ENCODE measurements around the gene C1QTNF8.

The C1QTNF8 gene

DNA sequence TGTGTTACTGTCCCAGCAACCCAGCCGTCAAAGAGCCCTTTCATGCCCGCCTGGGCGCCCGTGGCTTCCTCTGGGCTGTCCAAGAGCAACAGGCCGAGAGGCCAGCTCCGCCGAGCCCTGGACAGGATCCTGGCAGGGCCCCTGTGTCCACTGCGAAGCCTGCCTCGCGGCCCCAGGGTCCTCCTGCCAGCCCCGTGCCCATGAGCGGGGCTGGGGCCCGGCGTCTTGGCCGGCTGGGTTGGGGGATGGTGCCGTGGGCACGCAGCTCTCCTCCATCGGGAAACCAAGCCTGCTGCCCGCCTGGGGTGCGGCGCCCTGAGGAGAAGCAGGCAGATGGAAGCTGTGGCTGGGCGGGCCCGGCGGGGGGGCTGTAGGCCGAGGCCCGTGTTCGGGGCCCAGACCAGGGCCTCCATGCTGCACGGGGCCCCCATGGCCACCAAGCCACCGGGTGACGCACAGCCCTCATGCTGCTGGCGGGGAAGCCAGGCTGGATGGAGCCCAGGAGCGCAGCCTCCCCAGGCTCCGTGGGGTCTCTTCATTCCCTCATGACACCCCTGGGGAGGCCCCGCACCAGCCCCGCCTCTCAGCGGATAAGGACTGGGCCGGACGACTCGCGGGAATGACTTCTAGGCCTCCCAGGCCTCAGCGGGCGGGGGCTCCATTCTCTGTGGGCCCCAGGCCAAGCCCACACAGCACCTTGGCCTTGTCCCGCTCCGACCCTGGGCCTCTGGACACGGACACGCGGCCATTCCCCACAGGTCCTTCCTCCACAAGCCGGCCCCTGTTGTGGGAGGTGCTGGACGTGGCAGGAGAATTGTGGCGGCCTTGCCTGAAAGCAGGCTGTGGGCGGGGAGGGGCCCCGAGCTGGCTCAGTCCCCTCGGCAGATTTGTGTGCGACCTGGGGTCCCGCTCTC, at the start of gene C1QTNF8:
C1QTNF8 (minus strand) TSS at position 76 of the 914 bp plus-strand sequence. CDS start 1,322 bp downstream, outside the sequence.
- no peak within 1 kb of the TSS for H3K27ac Mint-ChIP-seq
- no peak within 1 kb of the TSS for H3K4me3 Mint-ChIP-seq
- H3K9me3 Mint-ChIP-seq = no peaks in the 10 kb centered on the region
- H3K36me3 Mint-ChIP-seq (ENCODE audit: low read depth) = no peaks in the 10 kb centered on the region
- H3K27me3 Mint-ChIP-seq = peaks cover 28% of the 10 kb centered on the region
- H3K4me1 Mint-ChIP-seq (ENCODE audit: low read depth) = no peaks in the 10 kb centered on the region
- intact Hi-C loops (cut with micrococcal nuclease) = no loop called here

DNA sequence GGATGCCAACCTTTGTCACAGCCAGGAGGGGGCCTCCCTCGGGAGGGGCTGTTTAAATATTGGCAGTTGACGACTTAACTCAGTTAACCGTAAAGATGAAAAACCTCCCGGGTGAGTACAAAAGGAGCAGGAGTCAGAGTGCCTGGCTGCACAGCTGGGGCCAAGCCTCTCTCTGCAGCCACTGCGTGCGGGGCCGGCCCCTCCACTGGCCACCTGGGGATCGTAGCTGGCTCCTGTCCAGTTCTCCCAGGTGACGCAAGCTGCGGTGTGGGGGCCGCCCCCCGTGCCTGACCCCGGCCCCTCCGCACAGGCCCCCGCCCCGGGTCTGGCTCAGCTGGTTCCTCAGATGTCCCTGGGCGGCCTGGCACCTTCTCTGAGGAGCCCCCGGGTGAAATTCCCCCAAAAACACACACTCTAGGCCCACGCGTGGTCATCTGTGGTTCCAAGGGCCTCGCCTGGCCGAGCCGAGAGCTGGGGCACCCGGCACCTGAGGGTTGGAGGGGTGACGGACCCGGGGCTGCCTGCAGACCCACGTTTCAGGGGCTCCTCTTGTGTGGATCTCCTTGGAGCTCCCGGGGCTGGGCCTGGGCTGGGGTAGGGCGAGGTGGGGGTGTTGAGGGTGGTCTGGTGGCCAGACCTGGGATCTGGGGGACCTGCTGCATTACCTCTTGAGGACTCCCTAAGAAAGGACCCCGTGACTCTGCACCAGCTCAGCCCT, 49.5 kb upstream of the C1QTNF8 start:
- H3K9me3 Mint-ChIP-seq = peaks cover 10% of the 10 kb centered on the region
- no peak overlapping the region for H3K4me3 Mint-ChIP-seq
- no peaks in the 10 kb centered on the region for H3K36me3 Mint-ChIP-seq (ENCODE audit: low read depth)
- H3K4me1 Mint-ChIP-seq (ENCODE audit: low read depth) = no peaks in the 10 kb centered on the region
- peaks cover 24% of the 10 kb centered on the region for H3K27me3 Mint-ChIP-seq
- H3K27ac Mint-ChIP-seq = no peak overlapping the region
- intact Hi-C loops (cut with micrococcal nuclease) = no loop called here

DNA sequence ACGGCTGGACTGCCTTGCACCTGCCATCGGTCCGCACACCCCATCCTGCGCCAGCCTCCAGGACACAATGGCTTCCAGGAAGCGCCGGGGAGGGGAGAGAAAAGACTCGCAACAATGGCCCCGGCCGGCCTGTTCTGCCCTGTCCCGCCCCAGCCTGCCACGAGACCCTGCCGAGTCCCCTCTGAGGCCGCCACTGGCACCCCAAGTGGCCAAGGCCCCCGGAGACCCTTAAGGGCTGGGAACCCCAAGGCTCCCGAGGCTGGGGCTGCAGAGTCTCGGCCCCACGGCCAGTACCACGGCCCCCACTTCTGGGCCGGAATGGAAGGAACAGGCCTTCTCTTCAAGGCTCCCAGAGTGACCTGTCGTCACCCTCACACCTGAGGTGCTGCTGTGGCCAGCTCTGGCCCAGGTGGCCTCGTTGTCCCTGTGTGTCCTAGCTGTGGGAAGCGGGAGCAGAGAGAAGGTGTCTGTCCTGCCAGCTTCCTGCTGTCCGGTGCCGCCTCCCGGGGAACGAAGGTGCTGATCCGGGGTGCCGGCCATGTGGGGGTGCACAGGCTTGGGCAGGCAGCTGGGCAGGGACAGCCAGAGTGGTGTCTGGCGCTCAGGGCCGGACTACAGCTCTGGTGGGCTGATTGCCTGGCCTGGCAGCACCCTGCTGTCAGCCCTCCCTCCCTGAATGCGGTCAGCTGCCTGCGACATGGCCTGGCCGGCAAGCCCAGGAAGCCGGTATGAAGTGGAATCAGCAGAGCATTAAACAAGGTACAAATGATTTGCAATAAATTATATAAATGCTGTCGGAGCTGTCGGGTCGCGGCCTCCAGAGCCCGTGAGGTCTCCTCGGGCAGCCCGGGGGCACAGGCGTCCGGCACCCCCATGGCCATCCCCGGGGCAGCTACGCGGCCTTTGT, 48.7 kb upstream of the C1QTNF8 start:
- Mint-ChIP-seq H3K27me3 (peaks cover 19% of the 10 kb centered on the region), H3K4me1 (ENCODE audit: low read depth) (no peaks in the 10 kb centered on the region), H3K36me3 (ENCODE audit: low read depth) (no peaks in the 10 kb centered on the region), H3K27ac (no peak overlapping the region), H3K9me3 (peaks cover 10% of the 10 kb centered on the region), H3K4me3 (no peak overlapping the region)
- intact Hi-C loops (cut with micrococcal nuclease) = no loop called here

GRCh38 chr16:1143761-1144450, 47.9 kb upstream of the C1QTNF8 start:
- intact Hi-C loops (cut with micrococcal nuclease) = no loop called here
- Mint-ChIP-seq H3K4me1 (ENCODE audit: low read depth) (no peaks in the 10 kb centered on the region), H3K27me3 (peaks cover 13% of the 10 kb centered on the region), H3K27ac (no peak overlapping the region), H3K4me3 (no peak overlapping the region), H3K9me3 (peaks cover 10% of the 10 kb centered on the region), H3K36me3 (ENCODE audit: low read depth) (no peaks in the 10 kb centered on the region)

GRCh38 chr16:1142911-1143310, 46.9 kb upstream of the C1QTNF8 start:
- Mint-ChIP-seq H3K27me3 (peaks cover 13% of the 10 kb centered on the region), H3K27ac (no peak overlapping the region), H3K36me3 (ENCODE audit: low read depth) (no peaks in the 10 kb centered on the region), H3K4me3 (no peak overlapping the region), H3K4me1 (ENCODE audit: low read depth) (no peaks in the 10 kb centered on the region), H3K9me3 (peaks cover 10% of the 10 kb centered on the region)
- intact Hi-C loops (cut with micrococcal nuclease) = no loop called here

- intact Hi-C loops (cut with micrococcal nuclease) = no loop called here
- Mint-ChIP-seq H3K27me3 (peaks cover 10% of the 10 kb centered on the region), H3K9me3 (peaks cover 3% of the 10 kb centered on the region), H3K4me1 (ENCODE audit: low read depth) (no peaks in the 10 kb centered on the region), H3K4me3 (no peak overlapping the region), H3K36me3 (ENCODE audit: low read depth) (no peaks in the 10 kb centered on the region), H3K27ac (no peak overlapping the region)
These were observed 45.7 kb upstream of the C1QTNF8 start for GRCh38 chr16:1141716-1142115.

- Mint-ChIP-seq H3K9me3 (no peaks in the 10 kb centered on the region), H3K4me3 (no peak overlapping the region), H3K36me3 (ENCODE audit: low read depth) (no peaks in the 10 kb centered on the region), H3K27ac (no peak overlapping the region), H3K4me1 (ENCODE audit: low read depth) (no peaks in the 10 kb centered on the region), H3K27me3 (peaks cover 8% of the 10 kb centered on the region)
- intact Hi-C loops (cut with micrococcal nuclease) = no loop called here
These were observed 45.1 kb upstream of the C1QTNF8 start for GRCh38 chr16:1141191-1141590.

DNA sequence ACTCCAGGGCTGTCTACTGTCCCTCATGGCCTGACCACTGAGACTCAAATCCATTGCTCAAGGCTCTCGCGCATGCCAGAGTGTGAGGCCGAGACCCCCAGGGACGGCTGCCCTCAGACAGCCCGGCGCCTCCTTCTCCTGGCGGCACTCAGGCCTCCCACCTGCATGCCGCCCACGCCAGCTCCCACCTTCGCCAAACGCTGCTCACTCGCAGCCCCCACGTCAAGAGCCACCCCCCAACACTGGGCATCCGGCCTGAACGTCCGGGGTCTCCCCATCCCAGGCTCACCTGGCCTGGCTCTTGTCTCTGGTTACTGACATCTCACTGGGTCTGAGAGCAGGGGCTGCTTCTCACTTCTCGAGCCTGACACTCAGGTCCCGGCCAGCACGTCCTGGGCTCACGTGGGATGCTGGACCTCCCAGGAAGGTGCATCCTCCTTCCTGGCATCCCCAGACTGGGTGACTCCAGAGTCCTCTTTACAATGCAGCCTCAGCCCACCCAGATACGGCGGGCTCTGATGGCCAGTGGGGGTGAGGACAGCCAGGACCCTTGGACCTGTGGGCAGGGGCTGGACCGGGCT, 44.6 kb upstream of the C1QTNF8 start:
- intact Hi-C loops (cut with micrococcal nuclease) = no loop called here
- Mint-ChIP-seq H3K4me1 (ENCODE audit: low read depth) (no peaks in the 10 kb centered on the region), H3K27me3 (peaks cover 7% of the 10 kb centered on the region), H3K9me3 (no peaks in the 10 kb centered on the region), H3K27ac (no peak overlapping the region), H3K36me3 (ENCODE audit: low read depth) (no peaks in the 10 kb centered on the region), H3K4me3 (no peak overlapping the region)

DNA sequence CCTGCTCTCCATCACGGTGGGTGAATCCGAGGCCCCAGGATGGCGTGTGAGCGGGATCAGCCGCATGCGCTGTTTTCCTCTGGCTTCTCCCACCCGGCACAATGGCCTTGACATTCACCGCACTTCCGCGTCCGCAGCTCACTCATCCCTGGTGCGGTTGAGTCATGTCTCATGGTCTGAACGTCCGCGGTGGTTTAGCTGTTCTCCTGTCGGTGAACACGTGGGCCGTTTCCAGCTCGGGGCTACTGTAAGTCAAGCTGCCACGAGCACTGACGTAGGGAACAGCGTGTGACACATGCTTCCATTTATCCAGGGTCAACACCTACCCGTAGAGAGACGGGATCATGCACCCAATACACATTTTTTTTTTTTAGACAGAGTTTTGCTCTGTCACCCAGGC, 41.6 kb upstream of the C1QTNF8 start:
- intact Hi-C loops (cut with micrococcal nuclease) = no loop called here
- Mint-ChIP-seq H3K36me3 (ENCODE audit: low read depth) (no peaks in the 10 kb centered on the region), H3K4me1 (ENCODE audit: low read depth) (no peaks in the 10 kb centered on the region), H3K27me3 (peaks cover 7% of the 10 kb centered on the region), H3K9me3 (no peaks in the 10 kb centered on the region), H3K27ac (no peak overlapping the region), H3K4me3 (no peak overlapping the region)

GRCh38 chr16:1135459-1135825, 39.4 kb upstream of the C1QTNF8 start:
- H3K27ac Mint-ChIP-seq = no peak overlapping the region
- H3K9me3 Mint-ChIP-seq = no peaks in the 10 kb centered on the region
- H3K4me3 Mint-ChIP-seq = no peak overlapping the region
- H3K4me1 Mint-ChIP-seq (ENCODE audit: low read depth) = no peaks in the 10 kb centered on the region
- peaks cover 4% of the 10 kb centered on the region for H3K27me3 Mint-ChIP-seq
- no peaks in the 10 kb centered on the region for H3K36me3 Mint-ChIP-seq (ENCODE audit: low read depth)
- intact Hi-C loops (cut with micrococcal nuclease) = no loop called here

- Mint-ChIP-seq H3K36me3 (ENCODE audit: low read depth) (no peaks in the 10 kb centered on the region), H3K27ac (no peak overlapping the region)
These were observed 38.9 kb upstream of the C1QTNF8 start for GRCh38 chr16:1134776-1135458.

DNA sequence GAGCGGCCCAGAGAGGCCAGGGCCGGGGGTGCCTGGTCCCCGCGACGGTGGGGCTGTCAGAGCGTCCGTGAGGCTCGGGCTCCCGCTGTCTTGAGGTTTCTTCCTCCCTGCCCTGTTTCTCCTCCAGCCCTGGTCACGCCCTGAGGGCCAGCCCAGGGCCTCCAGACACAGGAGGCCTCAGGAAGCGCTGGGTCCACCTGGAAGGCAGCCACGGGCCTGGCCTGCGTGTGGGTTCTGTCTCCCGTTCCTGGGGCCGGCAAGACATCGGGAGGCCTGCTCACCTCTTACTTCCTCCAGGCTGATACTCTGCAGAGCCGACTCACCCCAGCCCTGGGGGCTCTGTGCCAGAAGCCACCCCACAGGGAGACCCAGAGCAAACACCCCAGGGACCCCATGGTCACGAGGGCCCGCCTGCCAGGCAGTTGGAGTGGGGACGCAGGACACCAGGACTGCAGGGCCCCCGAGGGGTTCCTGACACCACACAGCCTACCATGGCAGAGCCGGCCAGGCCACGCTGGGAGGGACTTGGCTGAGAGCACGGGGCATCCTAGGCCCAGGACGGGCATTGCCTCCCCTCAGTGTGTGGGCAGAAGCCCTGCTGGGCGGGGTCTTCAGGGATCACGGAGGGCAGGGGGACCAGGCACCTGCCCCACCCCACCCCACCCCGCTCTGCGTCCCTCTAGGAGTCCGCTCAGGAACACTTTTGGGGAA, 37.9 kb upstream of the C1QTNF8 start:
- no peaks in the 10 kb centered on the region for H3K9me3 Mint-ChIP-seq
- H3K27me3 Mint-ChIP-seq = peaks cover 3% of the 10 kb centered on the region
- H3K4me1 Mint-ChIP-seq (ENCODE audit: low read depth) = no peaks in the 10 kb centered on the region
- no peaks in the 10 kb centered on the region for H3K36me3 Mint-ChIP-seq (ENCODE audit: low read depth)
- intact Hi-C loops (cut with micrococcal nuclease) = no loop called here
- H3K27ac Mint-ChIP-seq = no peak overlapping the region
- no peak overlapping the region for H3K4me3 Mint-ChIP-seq

More at GRCh38 chr16:1134776-1135458, 38.9 kb upstream of the C1QTNF8 start:
- peaks cover 3% of the 10 kb centered on the region for H3K27me3 Mint-ChIP-seq
- no peaks in the 10 kb centered on the region for H3K4me1 Mint-ChIP-seq (ENCODE audit: low read depth)
- intact Hi-C loops (cut with micrococcal nuclease) = no loop called here
- H3K4me3 Mint-ChIP-seq = no peak overlapping the region
- H3K9me3 Mint-ChIP-seq = no peaks in the 10 kb centered on the region

All from dendritic cell treated with granulocyte-macrophage colony-stimulating factor and Interleukin-4, amounts not matched to agents 40 ng/mL and 50 ng/mL, for 4 days (primary cell).